Coronary artery (tissue), 2 donors: ENCODE measurements around the gene PARD3.

Experiments
- DNase-seq: peaks from one replicate; pipeline ENCODE4 v3.0.0-alpha.2; 2017; ENCODE audit warnings: low spot score
- H3K27ac ChIP-seq, 2 donors: fragments of 200-600 bp; sonication (generic); one replicate each; pipeline ENCODE4 v1.5.1; 2016 to 2019
- H3K4me3 ChIP-seq: fragments of 200-600 bp; sonication (generic); 2 replicates; pipeline ENCODE4 v1.5.1; 2016; ENCODE audit warnings: mild to moderate bottlenecking, moderate library complexity
- CTCF ChIP-seq: fragments of 200-600 bp; sonication (generic); IDR thresholded peaks from one replicate; pipeline ENCODE4 v1.5.1; 2019; ENCODE audit warnings: antibody characterized with exemption

The PARD3 gene

DNA sequence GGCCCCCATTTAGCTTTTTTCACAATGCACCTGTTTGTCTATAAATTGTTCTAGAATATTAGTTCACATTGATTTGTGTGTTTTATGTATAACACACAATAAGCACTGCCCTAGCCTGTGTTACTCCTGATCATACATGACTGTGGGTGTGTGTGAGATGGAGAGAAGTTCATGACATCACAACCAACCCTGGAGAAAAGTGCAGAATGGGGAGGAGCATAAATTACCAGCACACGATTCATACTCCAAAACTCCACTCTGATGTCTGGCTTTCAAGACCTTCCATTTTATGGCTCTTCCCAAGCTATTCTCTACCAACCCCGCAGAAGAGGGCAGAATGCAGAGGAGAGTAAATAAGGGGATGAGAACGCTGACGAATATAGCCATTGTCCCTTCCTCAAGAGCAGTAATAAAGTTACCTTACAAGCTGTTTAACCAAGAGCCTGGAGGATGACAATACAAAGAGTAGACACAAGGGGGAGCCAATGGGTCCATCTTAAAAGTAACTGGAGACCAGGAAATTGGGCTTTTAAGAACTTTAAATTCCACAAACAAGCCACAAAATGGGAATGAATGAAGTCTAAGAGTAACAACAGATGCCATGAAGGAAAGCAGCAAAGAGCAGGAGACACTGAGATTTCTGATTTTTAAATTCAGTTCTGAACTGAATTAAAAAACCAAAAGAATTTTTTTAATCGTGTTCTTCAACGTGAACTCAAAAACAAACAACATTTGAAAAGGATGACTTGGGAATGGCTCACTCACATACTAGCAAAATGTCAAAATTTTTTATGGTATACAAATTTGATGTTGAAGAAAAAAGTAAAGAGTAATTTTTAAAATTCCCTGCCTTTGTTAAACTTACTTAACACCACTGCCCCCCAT lies 159.6 kb downstream of the PARD3 start:
- Histone ChIP-seq H3K4me3 (no peak overlapping the region), H3K27ac (no peak overlapping the region)
- DNase-seq, result no peak
- TF ChIP-seq CTCF, result peak; percentile 52

GRCh38 chr10:34654211-34654610 lies 160.9 kb downstream of the PARD3 start:
- no peak overlapping the region for H3K4me3 ChIP-seq

DNA sequence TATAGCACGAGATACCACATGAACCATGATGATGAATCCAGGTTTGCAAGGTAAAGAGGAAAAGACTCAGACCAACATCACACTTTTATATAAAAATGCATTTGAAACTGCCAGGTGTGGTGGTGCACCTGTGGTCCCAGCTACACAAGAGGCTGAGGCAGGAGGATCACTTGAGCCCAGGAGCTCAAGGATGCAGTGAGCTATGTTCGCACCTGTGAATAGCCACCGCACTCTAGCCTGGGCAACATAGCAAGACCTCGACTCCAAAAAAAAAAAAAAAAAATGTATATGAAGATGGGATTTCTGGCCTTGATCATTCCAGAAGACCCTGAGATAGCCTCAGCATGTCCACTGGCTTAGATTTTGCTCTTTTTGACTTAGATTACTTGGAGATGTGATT lies 161.6 kb downstream of the PARD3 start:
- Histone ChIP-seq H3K4me3 (no peak overlapping the region), H3K27ac (no peak overlapping the region)
- TF ChIP-seq CTCF, result no peak
- DNase-seq, result no peak

More at GRCh38 chr10:34654211-34654610, 160.9 kb downstream of the PARD3 start:
- H3K27ac ChIP-seq, result no peak overlapping the region
- no peak for DNase-seq
- no peak for TF ChIP-seq CTCF

DNA sequence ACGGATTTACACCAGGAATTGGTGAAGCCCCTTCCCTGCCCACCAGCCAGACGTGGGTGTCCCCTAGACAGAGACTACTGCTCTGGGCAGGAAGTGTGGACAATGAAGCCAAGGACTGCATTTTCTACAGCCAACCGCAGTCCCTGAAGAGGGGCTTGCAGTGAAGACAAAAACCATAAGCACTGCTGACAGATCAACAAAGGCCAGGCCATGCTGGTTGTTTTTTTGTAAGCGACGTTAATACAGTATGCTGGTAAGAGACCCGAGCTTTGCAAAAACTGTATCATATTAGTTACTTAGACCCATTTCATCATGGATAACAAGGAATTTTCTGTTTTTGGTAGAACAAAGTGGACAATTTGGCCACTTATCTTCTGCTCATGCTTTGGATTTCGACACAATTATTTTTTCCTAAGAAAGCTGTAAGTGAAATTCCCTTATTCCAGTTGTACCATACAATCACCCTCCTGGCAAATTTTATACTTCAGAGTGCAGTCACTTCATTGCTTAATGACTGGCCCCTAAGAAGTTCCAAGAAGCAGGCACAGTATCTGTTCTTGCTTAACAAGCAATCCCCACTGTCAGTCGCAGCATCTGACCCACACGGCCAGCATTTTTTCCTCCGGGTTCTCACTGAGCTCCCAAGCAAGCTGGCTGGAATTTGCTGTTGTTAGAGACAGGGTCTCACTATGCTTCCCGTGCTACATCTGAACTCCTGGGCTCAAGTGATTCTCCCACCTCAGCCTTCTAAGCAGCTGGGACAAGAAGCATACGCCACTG lies 163.5 kb downstream of the PARD3 start:
- H3K27ac ChIP-seq, result no peak overlapping the region
- TF ChIP-seq CTCF, result no peak
- no peak overlapping the region for H3K4me3 ChIP-seq
- DNase-seq, result no peak

DNA sequence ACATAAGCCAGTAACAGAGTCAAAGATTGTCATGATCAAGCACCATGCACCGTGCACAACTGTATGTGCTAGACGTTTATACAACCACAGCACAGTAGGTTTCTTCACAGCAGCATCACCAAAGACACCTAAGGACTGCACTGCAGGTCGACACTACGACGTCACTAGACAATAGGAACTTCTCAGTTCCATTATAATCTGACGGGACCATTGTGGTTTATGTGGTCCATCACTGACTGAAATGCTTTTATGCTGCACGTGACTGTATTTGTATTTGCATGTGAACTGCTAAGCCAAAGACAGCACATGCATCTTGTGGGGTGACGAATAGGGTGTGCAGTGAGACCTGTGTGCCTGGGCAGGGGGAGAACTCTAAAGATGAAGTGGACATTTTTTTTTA lies 164.9 kb downstream of the PARD3 start:
- TF ChIP-seq CTCF, result no peak
- Histone ChIP-seq H3K4me3 (no peak overlapping the region), H3K27ac (no peak overlapping the region)
- DNase-seq, result no peak

GRCh38 chr10:34649385-34649784 lies 165.7 kb downstream of the PARD3 start:
- TF ChIP-seq CTCF, result no peak
- no peak overlapping the region for H3K4me3 ChIP-seq
- DNase-seq, result no peak
- H3K27ac ChIP-seq, result no peak overlapping the region
